H1 (cell line): ENCODE data around the gene DOC2A. TPM values are rescaled to one million over a fixed set of nuclear protein-coding genes. Genes with fewer than 3 reads are reported as not detected.

ENCODE experiments used
- ASH2L ChIP-seq: fragments of 200-600, 300-600 bp; sonication (generic); IDR thresholded peaks from one replicate; pipeline ENCODE4 v1.7.1; 2017; ENCODE audit warnings: low read length
- CHD1 ChIP-seq: IDR thresholded peaks from 2 replicates; pipeline ENCODE4 v1.6.1; 2012; ENCODE audit warnings: low read depth, low read length, improper control_type of control experiment
- EZH2 ChIP-seq: fragments of 200-600 bp; sonication (generic); IDR thresholded peaks from 2 replicates; pipeline ENCODE4 v1.7.1; 2012; ENCODE audit warnings: low read depth, mild to moderate bottlenecking, moderate library complexity, low read length, inconsistent platforms; ENCODE audit not compliant: severe bottlenecking
- FOSL1 ChIP-seq: IDR thresholded peaks from 2 replicates; pipeline ENCODE4 v1.6.1; 2011; ENCODE audit warnings: mild to moderate bottlenecking, low read depth, low read length, moderate library complexity; ENCODE audit not compliant: insufficient read depth
- HDAC6 ChIP-seq: IDR thresholded peaks from one replicate; pipeline ENCODE4 v1.7.1; 2012; ENCODE audit warnings: low read depth, mild to moderate bottlenecking, inconsistent platforms, low read length, moderate library complexity
- NANOG ChIP-seq: IDR thresholded peaks from 2 replicates; pipeline ENCODE4 v1.6.1; 2011; ENCODE audit warnings: low read length, low read depth, mild to moderate bottlenecking, inconsistent platforms; ENCODE audit not compliant: insufficient read depth, poor library complexity, severe bottlenecking
- POLR2AphosphoS5 ChIP-seq: IDR thresholded peaks from 2 replicates; pipeline ENCODE4 v1.6.1; 2011; ENCODE audit warnings: low read depth, low read length
- RAD21 ChIP-seq, 2 experiments: IDR thresholded peaks in 1 of 2; conservative IDR thresholded peaks in 1 of 2; 2 replicates each; pipeline ENCODE4 v1.6.1; 2011; ENCODE audit warnings: low read depth in 2 of 2, low read length in 2 of 2, improper control_type of control experiment in 1 of 2, inconsistent platforms in 1 of 2, mild to moderate bottlenecking in 1 of 2, moderate library complexity in 1 of 2
- SIX5 ChIP-seq: IDR thresholded peaks from 2 replicates; pipeline ENCODE4 v1.6.1; 2011; ENCODE audit warnings: mild to moderate bottlenecking, low read depth, low read length
- SP1 ChIP-seq: IDR thresholded peaks from 2 replicates; pipeline ENCODE4 v1.6.1; 2011; ENCODE audit warnings: low read depth, low read length
- TCF12 ChIP-seq: IDR thresholded peaks from 2 replicates; pipeline ENCODE4 v1.6.1; 2011; ENCODE audit warnings: low read depth, mild to moderate bottlenecking, low read length
- polyA plus RNA-seq, 7 experiments: library from polyadenylated mRNA; depleted of rRNA in 3 of 7; stranded (reverse) in 5 of 7; unstranded in 2 of 7; fragments of >200 nt in 5 of 7; fragments of 200-250 nt in 2 of 7; gene quantifications; 1 replicate in 5 of 7; 2 replicates in 1 of 7; 4 replicates in 1 of 7; pipeline versions ENCODE4 v1.2.1 to v1.2.3, GENCODE V29; 2011 to 2013; ENCODE audit warnings: missing spikeins in 2 of 7, mixed read lengths in 2 of 7
- total RNA-seq: library from RNA; stranded (reverse); fragmentation: NEBNext Ultra II Directional; extraction: Animal tissue kit (Norgen Biotek cat#: 25700); gene quantifications from 2 replicates; pipeline ENCODE4 v1.2.1, GENCODE V29; 2021

The DOC2A gene
- total and polyA plus RNA-seq, 2 of the 8 experiments (the other 6 are each of a cell fraction or from before 2014, with no cell fraction given), result 13.9 to 20.7 TPM

DNA sequence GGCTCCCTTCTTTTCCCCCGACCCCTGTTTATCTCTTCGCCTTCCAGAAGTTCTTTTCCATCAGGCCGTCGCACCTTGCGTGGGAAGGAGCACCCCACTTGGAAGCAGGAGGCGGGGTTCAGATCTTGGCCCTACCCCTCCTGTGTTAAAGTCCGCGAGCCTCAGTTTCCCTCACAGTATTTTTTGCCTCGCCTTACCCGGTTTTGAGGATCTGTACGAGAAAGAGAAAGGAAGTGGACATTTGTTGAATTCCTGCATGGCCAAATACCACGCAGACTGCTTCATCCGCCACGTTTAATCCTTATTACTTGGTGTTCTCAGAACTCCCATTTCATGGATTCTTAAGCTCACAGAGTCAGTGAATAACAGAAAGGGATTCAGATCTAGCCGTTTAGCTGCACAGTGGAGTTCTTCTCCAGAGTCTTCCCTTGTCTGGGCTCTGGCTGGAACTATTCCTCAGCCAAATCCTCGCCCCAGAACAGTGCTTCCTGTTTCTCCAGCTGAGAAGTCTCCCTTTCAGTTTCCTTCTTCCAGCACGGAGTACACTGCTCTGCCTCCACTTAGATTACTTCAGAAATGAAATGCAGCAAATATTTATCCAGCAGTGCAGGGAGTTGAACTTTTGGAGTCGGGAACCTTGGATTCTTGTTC is 48.4 kb downstream of the DOC2A start (continued):
- TF ChIP-seq RAD21 (IDR thresholded peaks at IDR 0.05 in 1 of 2, conservative IDR thresholded peaks at IDR 0.05 in 1 of 2; ENCODE audit: low read depth in 2 of 2, low read length in 2 of 2) (no peak), FOSL1 (no peak), NANOG (no peak), TCF12 (no peak), EZH2 (no peak), POLR2AphosphoS5 (no peak), SIX5 (no peak), SP1 (no peak), ASH2L (no peak), HDAC6 (no peak), CHD1 (no peak)
